Left lung (tissue), 10 donors: ENCODE measurements around the gene OR8G5. TPM values are rescaled to one million over a fixed set of nuclear protein-coding genes. Genes with fewer than 3 reads are reported as not detected.

Experiments used
- ATAC-seq: fragments of 200-7000 bp; cut with Tn5 transposase; one replicate; pipeline ENCODE4 v1.9.1; 2020; ENCODE audit warnings: moderate library complexity
- DNase-seq, 4 donors: peaks; one replicate each; pipeline ENCODE4 v3.0.0-alpha.2; 2013 to 2020
- H3K27ac ChIP-seq, 2 donors: fragments of 200-600 bp; sonication (generic) in 1 of 2; one replicate each; pipeline versions ENCODE4 v1.5.0 to v1.8.0; 2020 to 2021
- H3K27me3 ChIP-seq, 2 donors: fragments of 200-600 bp; sonication (generic) in 1 of 2; one replicate each; pipeline versions ENCODE4 v1.5.0 to v1.8.0; 2020 to 2021
- H3K36me3 ChIP-seq, 2 donors: fragments of 200-600 bp; sonication (generic) in 1 of 2; one replicate each; pipeline versions ENCODE4 v1.5.0 to v1.8.0; 2020 to 2021
- H3K4me1 ChIP-seq, 2 donors: fragments of 200-600 bp; one replicate each; pipeline ENCODE4 v1.8.0; 2021
- H3K4me3 ChIP-seq, 2 donors: fragments of 200-600 bp; sonication (generic) in 1 of 2; one replicate each; pipeline versions ENCODE4 v1.5.0 to v1.8.0; 2020 to 2021; ENCODE audit warnings: mild to moderate bottlenecking in 1 of 2
- H3K9me3 ChIP-seq, 2 donors: fragments of 200-600 bp; sonication (generic) in 1 of 2; one replicate each; pipeline versions ENCODE4 v1.5.0 to v1.8.0; 2020 to 2021
- CTCF ChIP-seq, 2 donors: fragments of 200-600 bp; sonication (generic) in 1 of 2; IDR thresholded peaks; one replicate each; pipeline versions ENCODE4 v1.5.0 to v1.8.0; 2021; ENCODE audit warnings: antibody characterized with exemption in 2 of 2
- intact Hi-C, 2 donors: fragments of 100-400 bp; cut with DNase I; formaldehyde crosslinking; loops; one replicate each; pipeline versions ENCODE4 v1.11.2 to v1.14.2; 2022
- polyA plus RNA-seq, 6 donors: library from polyadenylated mRNA; unstranded; fragments of 120-200 nt; gene quantifications; one replicate each; pipeline ENCODE4 v1.2.1, GENCODE V29; 2013; ENCODE audit not compliant: insufficient read length in 6 of 6
- total RNA-seq, 2 donors: library from RNA; stranded (reverse); fragmentation: NEBNext Ultra II Directional; extraction: Animal tissue kit (Norgen Biotek cat#: 25700); gene quantifications; one replicate each; pipeline ENCODE4 v1.2.1, GENCODE V29; 2021
- donor health status: DM: no; HTN: yes; CAD: no.
- donor health status: DM: no; HTN: no; CAD: no.

The OR8G5 gene
- total and polyA plus RNA-seq, 8 donors: not detected

DNA sequence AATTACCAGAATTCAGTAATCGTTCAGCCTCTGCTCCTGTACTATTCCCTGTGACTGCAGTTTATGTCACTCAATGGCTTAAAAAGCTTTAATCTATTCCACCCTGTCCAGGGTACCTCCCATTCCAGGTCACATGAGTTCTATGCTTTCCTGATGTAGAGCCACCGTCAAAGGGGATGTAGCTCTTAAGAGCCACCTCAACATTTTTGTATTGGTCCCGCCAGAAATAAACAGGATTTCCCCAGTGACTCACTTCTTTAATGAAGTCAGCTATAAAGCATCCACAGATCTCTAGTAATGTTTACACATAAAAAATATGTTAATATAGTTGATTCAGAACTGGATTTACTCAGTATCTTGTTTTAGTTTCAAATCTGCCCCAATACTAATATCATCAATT, 58.9 kb downstream of the OR8G5 start:
- Histone ChIP-seq H3K36me3 (no peaks in the 10 kb centered on the region), H3K27me3 (no peaks in the 10 kb centered on the region), H3K27ac (no peak overlapping the region), H3K9me3 (no peaks in the 10 kb centered on the region), H3K4me3 (no peak overlapping the region), H3K4me1 (no peaks in the 10 kb centered on the region)
- ATAC-seq (no peak), DNase-seq (no peak)
- TF ChIP-seq CTCF (IDR thresholded peaks at IDR 0.05): no peak
- intact Hi-C loops: no loop called here

Other genes starting within 250 kb of the OR8G5 start
- gene OR10G4, start 243.4 kb upstream of the OR8G5 start, total RNA-seq: not detected
- not detected for gene OR10G4, start 243.4 kb upstream of the OR8G5 start, polyA plus RNA-seq
- gene OR10G9, start 233.4 kb upstream of the OR8G5 start, total RNA-seq: not detected
- gene OR10G9, start 233.4 kb upstream of the OR8G5 start, polyA plus RNA-seq: not detected
- not detected for gene OR10G8, start 229.6 kb upstream of the OR8G5 start, total RNA-seq
- gene OR10G8, start 229.6 kb upstream of the OR8G5 start, polyA plus RNA-seq: not detected
- gene OR10G7, start 215.1 kb upstream of the OR8G5 start, total RNA-seq: not detected
- gene OR10G7, start 215.1 kb upstream of the OR8G5 start, polyA plus RNA-seq: not detected
- gene VWA5A, start 140.9 kb upstream of the OR8G5 start, total RNA-seq: 10 to 100 TPM; 33.7 to 43.5 TPM
- 10 to 100 TPM; 13.7 to 18.1 (median 16.5) TPM for gene VWA5A, start 140.9 kb upstream of the OR8G5 start, polyA plus RNA-seq
- gene OR10D3, start 73.0 kb upstream of the OR8G5 start, total RNA-seq: not detected
- not detected for gene OR10D3, start 73.0 kb upstream of the OR8G5 start, polyA plus RNA-seq
- not detected for gene OR8G1, start 15.3 kb upstream of the OR8G5 start, total RNA-seq
- under 1 TPM in 1 of 6 donors, not detected in 5; 0.04 TPM for gene OR8G1, start 15.3 kb upstream of the OR8G5 start, polyA plus RNA-seq
- not detected for gene OR8D1, start 57.6 kb downstream of the OR8G5 start, total RNA-seq
- gene OR8D1, start 57.6 kb downstream of the OR8G5 start, polyA plus RNA-seq: not detected
- gene OR8D2, start 63.8 kb downstream of the OR8G5 start, total RNA-seq: not detected
- not detected for gene OR8D2, start 63.8 kb downstream of the OR8G5 start, polyA plus RNA-seq
- not detected for gene OR8B2, start 128.1 kb downstream of the OR8G5 start, total RNA-seq
- not detected for gene OR8B2, start 128.1 kb downstream of the OR8G5 start, polyA plus RNA-seq
- gene OR8B3, start 142.6 kb downstream of the OR8G5 start, total RNA-seq: not detected
- gene OR8B3, start 142.6 kb downstream of the OR8G5 start, polyA plus RNA-seq: not detected
- not detected for gene OR8B4, start 168.5 kb downstream of the OR8G5 start, total RNA-seq
- gene OR8B4, start 168.5 kb downstream of the OR8G5 start, polyA plus RNA-seq: not detected
- not detected for gene OR8B8, start 189.3 kb downstream of the OR8G5 start, total RNA-seq
- gene OR8B8, start 189.3 kb downstream of the OR8G5 start, polyA plus RNA-seq: under 1 TPM in 1 of 6 donors, not detected in 5; 0.04 TPM